OCI-LY3 (cell line): Measurements from ENCODE around the gene OBP2B.
A peak's percentile ranks its signal among the peaks of the same experiment; 100 is the strongest.

Experiments
- H2AFZ ChIP-seq: fragments of 200-600, 300-600 bp; shearing (Covaris generic); 2 replicates; pipeline ENCODE4 v1.6.0; 2014; ENCODE audit warnings: antibody characterized with exemption, low read depth, low read length
- H3K27ac ChIP-seq: fragments of 200-600, 300-600 bp; sonication (generic); 2 replicates; pipeline ENCODE4 v1.5.1; 2014; ENCODE audit warnings: mild to moderate bottlenecking, low read length, moderate library complexity, mixed read lengths
- H3K27me3 ChIP-seq: fragments of 200-600, 300-600 bp; sonication (generic); 2 replicates; pipeline ENCODE4 v1.6.1; 2014; ENCODE audit warnings: low read depth, low read length, mixed read lengths
- H3K36me3 ChIP-seq: fragments of 200-600, 300-600 bp; sonication (generic); replicated peaks from 2 replicates; pipeline ENCODE3; 2014; ENCODE audit warnings: low read depth, low read length, mixed read lengths
- H3K4me1 ChIP-seq: fragments of 300-600, 200-600 bp; sonication (generic); 2 replicates; pipeline ENCODE4 v1.6.1; 2014; ENCODE audit warnings: low read length, mixed read lengths
- H3K4me2 ChIP-seq: fragments of 200-600, 300-600 bp; sonication (generic); 2 replicates; pipeline ENCODE4 v1.6.1; 2014; ENCODE audit warnings: low read length, mixed read lengths
- H3K4me3 ChIP-seq: fragments of 300-600, 200-600 bp; sonication (generic); 2 replicates; pipeline ENCODE4 v1.5.1; 2014; ENCODE audit warnings: antibody characterized with exemption, mild to moderate bottlenecking, low read length, moderate library complexity
- H3K79me2 ChIP-seq: fragments of 300-600, 200-600 bp; shearing (Covaris generic); 2 replicates; pipeline ENCODE4 v1.6.1; 2014; ENCODE audit warnings: mild to moderate bottlenecking, low read length, mixed read lengths
- H3K9ac ChIP-seq: fragments of 300-600, 200-600 bp; shearing (Covaris generic); 2 replicates; pipeline ENCODE4 v1.6.0; 2014; ENCODE audit warnings: mild to moderate bottlenecking, low read length, moderate library complexity
- H3K9me3 ChIP-seq: fragments of 200-600, 300-600 bp; shearing (Covaris generic); 2 replicates; pipeline ENCODE4 v1.6.1; 2014; ENCODE audit warnings: low read length, mixed read lengths; ENCODE audit not compliant: insufficient read depth
- H4K20me1 ChIP-seq: fragments of 200-600, 300-600 bp; sonication (generic); 2 replicates; pipeline ENCODE4 v1.6.1; 2016; ENCODE audit warnings: low read length, mixed read lengths; ENCODE audit not compliant: insufficient read depth
- EZH2phosphoT487 ChIP-seq: fragments of 200-600 bp; shearing (Covaris generic); IDR thresholded peaks from 2 replicates; pipeline ENCODE4 v1.6.1; 2018; ENCODE audit warnings: antibody characterized with exemption, mixed run types, low read depth
- TF ChIP-seq, protein P1 (sequence below): fragments of 200-600, 300-600 bp; sonication (generic); IDR thresholded peaks from 2 replicates; pipeline ENCODE4 v1.5.1; 2014; ENCODE audit warnings: antibody characterized with exemption, low read length, low read depth

The OBP2B gene

GRCh38 chr9:133188006-133188842 lies 20.8 kb downstream of the OBP2B start:
- H3K9ac ChIP-seq, result no peak overlapping the region
- no peaks in the 10 kb centered on the region for H3K79me2 ChIP-seq
- no peak overlapping the region for H3K4me3 ChIP-seq
- no peaks in the 10 kb centered on the region for H3K36me3 ChIP-seq
- no peaks in the 10 kb centered on the region for H3K4me1 ChIP-seq
- no peak overlapping the region for H2AFZ ChIP-seq
- no peaks in the 10 kb centered on the region for H3K9me3 ChIP-seq
- H3K4me2 ChIP-seq, result no peak overlapping the region
- peaks cover 29% of the 10 kb centered on the region for H3K27me3 ChIP-seq
- H3K27ac ChIP-seq, result no peak overlapping the region
- no peak for TF ChIP-seq EZH2phosphoT487
- TF ChIP-seq, protein P1, sequence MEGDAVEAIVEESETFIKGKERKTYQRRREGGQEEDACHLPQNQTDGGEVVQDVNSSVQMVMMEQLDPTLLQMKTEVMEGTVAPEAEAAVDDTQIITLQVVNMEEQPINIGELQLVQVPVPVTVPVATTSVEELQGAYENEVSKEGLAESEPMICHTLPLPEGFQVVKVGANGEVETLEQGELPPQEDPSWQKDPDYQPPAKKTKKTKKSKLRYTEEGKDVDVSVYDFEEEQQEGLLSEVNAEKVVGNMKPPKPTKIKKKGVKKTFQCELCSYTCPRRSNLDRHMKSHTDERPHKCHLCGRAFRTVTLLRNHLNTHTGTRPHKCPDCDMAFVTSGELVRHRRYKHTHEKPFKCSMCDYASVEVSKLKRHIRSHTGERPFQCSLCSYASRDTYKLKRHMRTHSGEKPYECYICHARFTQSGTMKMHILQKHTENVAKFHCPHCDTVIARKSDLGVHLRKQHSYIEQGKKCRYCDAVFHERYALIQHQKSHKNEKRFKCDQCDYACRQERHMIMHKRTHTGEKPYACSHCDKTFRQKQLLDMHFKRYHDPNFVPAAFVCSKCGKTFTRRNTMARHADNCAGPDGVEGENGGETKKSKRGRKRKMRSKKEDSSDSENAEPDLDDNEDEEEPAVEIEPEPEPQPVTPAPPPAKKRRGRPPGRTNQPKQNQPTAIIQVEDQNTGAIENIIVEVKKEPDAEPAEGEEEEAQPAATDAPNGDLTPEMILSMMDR, result no peak; the same call in 1 of the 2 replicates
- no peaks in the 10 kb centered on the region for H4K20me1 ChIP-seq

DNA sequence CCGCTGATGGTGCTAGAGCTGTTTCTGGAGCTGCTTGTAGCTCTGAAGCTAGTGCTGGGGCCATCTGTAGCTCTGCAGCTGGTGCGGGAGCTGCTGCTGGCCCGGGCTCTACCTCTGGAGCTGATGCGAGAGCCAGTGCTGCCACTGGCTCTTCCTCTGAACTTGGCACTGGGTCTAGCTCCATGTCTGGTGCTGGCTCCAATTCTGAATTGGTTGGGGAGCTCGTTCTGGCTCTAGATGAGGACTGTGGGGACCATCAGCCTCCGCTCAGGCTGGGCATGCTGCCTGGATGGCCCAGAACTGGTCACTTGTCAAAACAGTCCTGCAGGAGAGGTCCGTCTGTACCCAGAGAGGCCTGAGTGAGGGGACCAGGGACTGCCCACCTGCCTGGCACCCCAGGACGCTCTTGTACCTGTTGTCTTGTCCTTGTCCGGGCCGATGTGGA lies 21.5 kb downstream of the OBP2B start:
- Histone ChIP-seq H3K9me3 (no peaks in the 10 kb centered on the region), H3K27me3 (peaks cover 33% of the 10 kb centered on the region), H4K20me1 (no peaks in the 10 kb centered on the region), H2AFZ (no peak overlapping the region), H3K79me2 (no peaks in the 10 kb centered on the region), H3K36me3 (no peaks in the 10 kb centered on the region), H3K4me3 (no peak overlapping the region), H3K4me1 (no peaks in the 10 kb centered on the region), H3K4me2 (no peak overlapping the region), H3K27ac (no peak overlapping the region), H3K9ac (no peak overlapping the region)
- TF ChIP-seq EZH2phosphoT487, result no peak
- TF ChIP-seq, protein P1, result no peak

- no peaks in the 10 kb centered on the region for H3K4me1 ChIP-seq
- peaks cover 34% of the 10 kb centered on the region for H3K27me3 ChIP-seq
- H3K4me3 ChIP-seq, result no peak overlapping the region
- H3K27ac ChIP-seq, result no peak overlapping the region
- no peaks in the 10 kb centered on the region for H3K9me3 ChIP-seq
- H3K4me2 ChIP-seq, result no peak overlapping the region
- H3K9ac ChIP-seq, result no peak overlapping the region
- no peaks in the 10 kb centered on the region for H3K36me3 ChIP-seq
- no peaks in the 10 kb centered on the region for H3K79me2 ChIP-seq
- no peaks in the 10 kb centered on the region for H4K20me1 ChIP-seq
- TF ChIP-seq EZH2phosphoT487, result no peak
- TF ChIP-seq, protein P1, result no peak
- H2AFZ ChIP-seq, result no peak overlapping the region
Measured at GRCh38 chr9:133186736-133187135, 22.3 kb downstream of the OBP2B start.

DNA sequence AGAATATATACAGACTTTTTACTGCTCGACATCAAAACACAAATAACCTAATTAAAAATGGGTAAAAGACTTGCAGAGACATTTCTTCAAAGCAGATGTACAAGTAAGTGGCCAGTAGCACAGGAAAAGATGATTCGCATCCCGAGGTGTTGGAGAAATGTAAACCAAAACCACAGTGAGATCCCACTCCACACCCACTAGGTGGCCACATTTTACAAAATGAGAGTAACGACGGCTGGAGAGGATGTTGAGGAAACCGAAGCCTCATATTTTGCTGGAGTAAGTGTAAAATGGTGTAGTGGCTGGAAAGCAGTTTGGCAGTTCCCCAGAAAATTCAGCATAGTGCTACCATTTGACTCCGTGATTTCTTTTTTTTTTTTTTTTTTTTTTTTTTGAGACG lies 24.1 kb downstream of the OBP2B start:
- TF ChIP-seq EZH2phosphoT487, result no peak
- TF ChIP-seq, protein P1, result peak; percentile 57
- no peak overlapping the region for H2AFZ ChIP-seq
- no peak overlapping the region for H3K4me3 ChIP-seq

More for the DNA sequence above, 24.1 kb downstream of the OBP2B start:
- Histone ChIP-seq H3K4me2 (peak overlapping the region; percentile 18), H3K79me2 (no peaks in the 10 kb centered on the region), H3K4me1 (no peaks in the 10 kb centered on the region), H3K27me3 (peaks cover 44% of the 10 kb centered on the region), H3K27ac (no peak overlapping the region), H3K9ac (no peak overlapping the region), H4K20me1 (no peaks in the 10 kb centered on the region), H3K36me3 (no peaks in the 10 kb centered on the region), H3K9me3 (no peaks in the 10 kb centered on the region)
